Cardiac septum (tissue), 1 donor: ENCODE data around the gene GPATCH2. TPM values are rescaled to one million over a fixed set of nuclear protein-coding genes. Genes with fewer than 3 reads are reported as not detected.
"Not testable (repeated sequence)": the region's sequence is repeated elsewhere in the genome, so short reads cannot be mapped to it uniquely, and the experiment has no call there.

Experiments
- DNase-seq: peaks from one replicate; pipeline ENCODE4 v3.0.0-alpha.2; 2020; ENCODE audit warnings: low spot score
- intact Hi-C: fragments of 100-400 bp; cut with DNase I; formaldehyde crosslinking; loops from one replicate; pipeline ENCODE4 v1.14.0; 2022
- total RNA-seq: library from RNA; stranded (reverse); fragmentation: NEBNext Ultra II Directional; extraction: Animal tissue kit (Norgen Biotek cat#: 25700); gene quantifications from one replicate; pipeline ENCODE4 v1.2.1, GENCODE V29; 2021
- donor health status: DM: no; HTN: no; CAD: no.

The GPATCH2 gene
- total RNA-seq, 1 donor from 2014 or later, result 9.5 TPM

- intact Hi-C loops, result no loop called here
- DNase-seq, result no peak
These were observed 44.3 kb downstream of the GPATCH2 start for GRCh38 chr1:217586586-217586985.

GRCh38 chr1:217585577-217585976 lies 45.3 kb downstream of the GPATCH2 start:
- DNase-seq, result no peak
- intact Hi-C loops, result no loop called here

GRCh38 chr1:217584286-217584811 lies 46.5 kb downstream of the GPATCH2 start:
- intact Hi-C loops, DNase-seq: not testable (repeated sequence)

DNA sequence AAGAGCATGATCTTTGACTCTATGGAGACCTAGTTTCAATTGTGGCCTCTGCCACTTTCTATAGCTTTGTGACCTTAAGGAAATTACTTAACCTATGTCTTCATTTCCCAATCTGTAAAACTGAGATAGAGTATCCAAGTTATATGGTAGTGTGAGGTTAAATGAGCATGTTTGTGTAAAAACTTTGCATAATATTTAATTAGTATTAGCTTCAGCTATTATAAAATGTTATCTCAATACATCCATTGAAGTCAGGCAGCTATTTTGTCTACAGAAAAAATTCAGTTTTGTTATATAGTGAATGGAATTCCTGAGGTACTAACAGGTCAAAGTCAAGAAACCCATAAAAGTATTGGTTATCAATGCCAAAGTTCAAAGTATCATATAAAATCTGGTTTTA lies 53.6 kb downstream of the GPATCH2 start:
- DNase-seq, result no peak
- intact Hi-C loops, result no loop called here

GRCh38 chr1:217574265-217574949 lies 56.5 kb downstream of the GPATCH2 start:
- no peak for DNase-seq
- intact Hi-C loops, result no loop called here

DNA sequence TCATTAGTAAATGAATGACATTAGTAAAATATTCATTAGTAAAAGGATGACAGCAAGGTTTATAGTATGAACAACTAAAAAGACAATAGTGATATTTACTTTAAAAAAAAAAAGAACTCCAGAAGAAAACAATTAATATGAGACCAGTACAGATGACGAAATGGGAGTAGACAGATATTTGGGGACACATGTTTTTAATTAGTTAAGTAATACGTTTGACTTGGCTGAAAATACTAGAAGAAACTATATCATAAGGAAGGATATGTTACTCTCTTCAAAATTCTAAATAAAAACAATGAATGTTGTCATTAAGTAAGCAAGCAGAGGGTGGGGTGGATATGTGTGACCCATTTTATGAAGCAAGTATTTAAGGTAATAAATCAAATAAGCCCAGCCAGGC lies 61.9 kb downstream of the GPATCH2 start:
- intact Hi-C loops, result no loop called here
- DNase-seq, result no peak

GRCh38 chr1:217568200-217568599 lies 62.7 kb downstream of the GPATCH2 start:
- intact Hi-C loops, result no loop called here
- no peak for DNase-seq

- no peak for DNase-seq
- intact Hi-C loops, result no loop called here
These were observed 66.1 kb downstream of the GPATCH2 start for GRCh38 chr1:217564833-217565232.

DNA sequence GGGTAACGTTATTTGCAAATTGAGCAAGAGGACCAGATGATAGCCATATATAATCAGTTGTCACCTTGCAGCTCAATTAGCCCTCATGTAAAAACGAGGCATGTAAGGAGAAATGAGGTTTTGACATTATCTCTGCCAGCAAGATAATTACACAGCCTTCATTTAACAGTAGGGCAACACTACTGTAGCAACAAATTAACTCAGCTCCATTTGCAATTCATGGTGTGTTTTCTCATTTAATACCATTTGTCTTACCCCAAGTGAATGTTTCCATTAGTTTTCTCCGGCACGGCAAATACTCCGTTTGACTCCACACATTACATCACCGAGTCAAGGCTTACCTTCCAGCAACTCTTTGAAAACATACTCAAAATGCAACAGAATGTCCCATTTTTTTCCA lies 66.7 kb downstream of the GPATCH2 start:
- intact Hi-C loops, result no loop called here
- DNase-seq, result no peak

GRCh38 chr1:217563179-217563578 lies 67.7 kb downstream of the GPATCH2 start:
- DNase-seq, result no peak
- intact Hi-C loops, result no loop called here

DNA sequence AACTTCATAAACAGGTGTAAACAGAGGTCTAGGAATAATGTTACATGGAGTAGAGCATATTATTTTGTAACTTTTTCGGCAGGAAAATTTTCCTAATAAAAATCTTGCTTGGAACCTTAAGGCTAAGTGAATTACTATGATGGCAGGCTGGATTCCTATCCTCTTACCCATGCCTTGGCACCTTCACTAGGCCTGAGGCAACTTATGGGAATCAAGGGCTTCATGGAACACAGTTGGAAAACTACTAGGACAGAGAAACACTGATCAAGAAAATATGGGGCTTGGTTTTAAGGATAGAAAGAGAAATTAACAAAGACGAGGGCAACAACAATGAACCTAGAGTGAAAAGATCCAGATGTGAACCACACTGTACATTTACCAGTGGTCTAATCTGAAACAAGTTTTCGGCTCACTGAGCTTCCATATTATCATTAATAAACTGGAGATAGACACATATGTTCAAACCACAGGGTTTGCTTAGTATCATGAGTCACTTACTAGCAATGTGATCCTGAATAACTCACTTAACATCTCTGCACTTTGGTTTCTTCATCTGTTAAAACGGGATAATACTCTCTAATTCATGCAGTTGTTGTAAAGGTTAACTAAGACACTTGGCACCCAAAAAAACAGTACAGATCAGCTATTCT lies 68.5 kb downstream of the GPATCH2 start:
- DNase-seq, result no peak
- intact Hi-C loops, result no loop called here

GRCh38 chr1:217561446-217561845 lies 69.4 kb downstream of the GPATCH2 start:
- intact Hi-C loops, result no loop called here
- no peak for DNase-seq

- intact Hi-C loops, result no loop called here
These were observed 76.0 kb downstream of the GPATCH2 start for GRCh38 chr1:217554849-217555248.

DNA sequence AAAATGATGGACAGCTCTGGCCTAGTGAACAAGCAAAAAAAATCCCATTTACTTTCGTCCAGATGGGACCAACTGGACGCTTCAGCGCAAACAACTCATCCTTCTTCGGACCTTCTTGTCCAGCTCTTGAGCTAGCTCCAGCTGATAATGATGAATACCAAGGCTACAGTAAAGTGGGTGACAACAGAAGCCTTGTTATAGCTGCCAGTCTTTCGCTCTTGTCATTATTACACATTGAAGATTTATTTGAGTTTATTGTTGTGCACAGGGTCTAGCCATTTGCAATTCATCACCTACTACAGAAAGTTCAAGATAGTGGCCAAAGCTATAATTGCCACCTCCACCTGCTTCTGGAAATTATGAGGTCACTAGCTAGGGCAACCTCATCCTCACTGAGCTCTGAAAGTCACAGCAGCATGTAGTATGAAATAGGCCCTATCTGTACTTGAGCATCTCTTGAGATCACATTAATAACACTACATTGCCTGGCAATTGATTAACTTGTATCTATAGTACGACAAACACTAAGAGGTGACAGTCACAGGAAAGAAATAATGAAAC lies 76.9 kb downstream of the GPATCH2 start:
- intact Hi-C loops, result no loop called here
- DNase-seq, result no peak

More at GRCh38 chr1:217554849-217555248, 76.0 kb downstream of the GPATCH2 start:
- DNase-seq, result no peak

- intact Hi-C loops, result no loop called here
- no peak for DNase-seq
These were observed 78.4 kb downstream of the GPATCH2 start for GRCh38 chr1:217552339-217552951.

DNA sequence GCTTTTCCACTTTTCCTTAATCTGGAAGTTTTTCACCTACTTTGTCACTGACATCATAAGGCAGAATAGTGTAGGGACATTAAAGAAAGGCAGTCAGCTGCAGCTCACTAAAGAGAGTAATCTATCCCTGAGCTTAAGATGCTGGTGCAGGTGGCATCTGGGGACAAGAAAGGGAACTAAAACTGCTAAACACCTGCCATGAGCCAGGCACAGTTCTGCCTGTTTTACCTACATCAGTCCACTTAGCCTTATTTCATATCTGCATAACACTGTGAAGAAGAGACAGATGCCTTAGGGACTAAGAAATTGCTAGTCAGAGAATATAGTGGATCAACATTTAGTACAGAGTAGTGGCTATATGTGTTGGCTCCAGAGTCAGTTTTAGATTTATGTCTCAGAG lies 88.1 kb downstream of the GPATCH2 start:
- intact Hi-C loops, result no loop called here
- no peak for DNase-seq

DNA sequence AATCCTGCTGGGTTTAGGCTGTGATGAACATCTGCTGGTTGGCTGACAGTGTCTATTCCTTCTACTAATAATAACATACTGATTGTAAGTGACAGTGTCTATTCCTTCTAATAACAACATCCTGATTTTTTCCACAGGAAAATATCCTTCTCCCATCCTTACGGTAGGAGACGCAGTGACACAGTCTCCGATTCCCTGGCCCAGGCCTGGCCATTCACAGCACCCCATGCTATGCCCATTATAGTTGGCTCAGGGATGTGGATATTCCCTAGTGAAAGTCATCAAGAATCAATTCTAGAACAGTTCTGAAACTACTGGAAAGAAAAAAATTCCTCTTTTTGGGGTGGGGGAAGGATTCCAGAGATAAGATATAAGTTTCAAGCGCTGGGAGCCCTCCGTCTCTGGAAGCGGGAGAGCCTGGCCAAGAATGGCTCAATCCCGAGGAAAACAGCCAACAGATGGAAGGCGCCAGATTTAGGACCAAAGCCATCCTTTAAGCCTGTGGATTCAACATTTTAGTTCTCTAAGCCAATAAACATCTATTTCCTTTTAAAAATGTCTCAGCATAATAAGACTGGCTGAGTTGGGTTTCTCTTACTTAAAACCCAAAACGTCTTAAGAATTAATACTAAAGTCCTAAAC lies 88.6 kb downstream of the GPATCH2 start:
- DNase-seq, result no peak
- intact Hi-C loops, result no loop called here

- DNase-seq, result no peak
- intact Hi-C loops, result no loop called here
These were observed 90.6 kb downstream of the GPATCH2 start for GRCh38 chr1:217540321-217540720.

GRCh38 chr1:217539510-217539909 lies 91.4 kb downstream of the GPATCH2 start:
- DNase-seq, result no peak
- intact Hi-C loops, result no loop called here
